Measurements from ENCODE around the gene CNMD. TPM values are rescaled to one million over a fixed set of nuclear protein-coding genes. Genes with fewer than 3 reads are reported as not detected.

Gene CNMD
- polyA plus RNA-seq, 1 of the 3 experiments (the other 2 are of a cell fraction), result not detected

GRCh38 chr13:52785739-52786138 is 46.1 kb upstream of the CNMD start (continued):
- TF ChIP-seq POLR2AphosphoS5 (IDR thresholded peaks at IDR 0.05; ENCODE audit: low read depth, low read length) (no peak), JUND (IDR thresholded peaks at IDR 0.05) (no peak), REST (IDR thresholded peaks at IDR 0.05; ENCODE audit: low read depth, low read length) (no peak), FOXM1 (IDR thresholded peaks at IDR 0.05; ENCODE audit: low read depth) (no peak)

GRCh38 chr13:52784591-52785340 is 45.1 kb upstream of the CNMD start:
- TF ChIP-seq GABPA (IDR thresholded peaks at IDR 0.05; ENCODE audit: low read depth) (no peak), RCOR1 (IDR thresholded peaks at IDR 0.05; ENCODE audit: low read length) (no peak), RFX5 (IDR thresholded peaks at IDR 0.05; ENCODE audit: low read length) (no peak), MXI1 (IDR thresholded peaks at IDR 0.05; ENCODE audit: low read depth, low read length) (no peak)
- Histone ChIP-seq H3K9me2 (no peaks in the 10 kb centered on the region), H3K27me3 (ENCODE audit: insufficient read depth) (no peaks in the 10 kb centered on the region), H3K4me3 (ENCODE audit: low read depth in 2 of 2, low read length in 1 of 2) (no peak overlapping the region), H3K4me2 (no peak overlapping the region), H3K79me2 (ENCODE audit: insufficient read depth) (no peaks in the 10 kb centered on the region), H3K9me3 (no peaks in the 10 kb centered on the region), H4K20me1 (ENCODE audit: insufficient read depth) (no peaks in the 10 kb centered on the region), H3K9ac (no peak overlapping the region), H3K36me3 (replicated peaks in 1 of 2; ENCODE audit: control insufficient read depth in 1 of 2, insufficient read depth in 2 of 2, low read length in 1 of 2) (no peaks in the 10 kb centered on the region), H3K4me1 (ENCODE audit: control insufficient read depth in 1 of 2, insufficient read depth in 2 of 2, low read depth in 1 of 2, low read length in 1 of 2) (no peaks in the 10 kb centered on the region), H3K27ac (ENCODE audit: low read depth in 2 of 2, low read length in 1 of 2) (no peak overlapping the region), H2AFZ (ENCODE audit: low read depth) (no peak overlapping the region), H3F3A (replicated peaks; ENCODE audit: insufficient read depth) (no peaks in the 10 kb centered on the region)
- WGBS (ENCODE audit: low lambda C conversion rate), result 39% methylated on average over 6 of the region's 6 CpGs
- no peak for DNase-seq
- POLR2A ChIA-PET, result no interaction called here
- CTCF ChIA-PET, result interaction anchor here (1.2 to 1.9 kb wide), 2 partner anchors 25 to 119 kb away, joined by 3 to 5 read pairs; no protein-coding TSS in a partner anchor

GRCh38 chr13:52783943-52784342 is 44.3 kb upstream of the CNMD start:
- no peak overlapping the region for H3K4me2 ChIP-seq
- POLR2A ChIA-PET, result no interaction called here
- CTCF ChIA-PET, result interaction anchor here (1.1 to 1.9 kb wide), 3 partner anchors 26 to 184 kb away, joined by 3 to 5 read pairs (median 3); no protein-coding TSS in a partner anchor

More at GRCh38 chr13:52783943-52784342, 44.3 kb upstream of the CNMD start:
- Histone ChIP-seq H3K36me3 (replicated peaks in 1 of 2; ENCODE audit: control insufficient read depth in 1 of 2, insufficient read depth in 2 of 2, low read length in 1 of 2) (no peaks in the 10 kb centered on the region), H3K27ac (ENCODE audit: low read depth in 2 of 2, low read length in 1 of 2) (no peak overlapping the region), H3K9me2 (no peaks in the 10 kb centered on the region), H3K9ac (no peak overlapping the region), H3K9me3 (no peaks in the 10 kb centered on the region), H2AFZ (ENCODE audit: low read depth) (no peak overlapping the region), H4K20me1 (ENCODE audit: insufficient read depth) (no peaks in the 10 kb centered on the region), H3K4me1 (ENCODE audit: control insufficient read depth in 1 of 2, insufficient read depth in 2 of 2, low read depth in 1 of 2, low read length in 1 of 2) (peaks cover 0 to 6% of the 10 kb centered on the region in 2 experiments; a peak in 1 of 4 replicates), H3K79me2 (ENCODE audit: insufficient read depth) (no peaks in the 10 kb centered on the region), H3K4me3 (ENCODE audit: low read depth in 2 of 2, low read length in 1 of 2) (no peak overlapping the region), H3K27me3 (ENCODE audit: insufficient read depth) (no peaks in the 10 kb centered on the region), H3F3A (replicated peaks; ENCODE audit: insufficient read depth) (no peaks in the 10 kb centered on the region)
- TF ChIP-seq PBX3 (IDR thresholded peaks at IDR 0.05) (no peak), NFIC (IDR thresholded peaks at IDR 0.05; ENCODE audit: borderline replicate concordance) (no peak), CHD2 (IDR thresholded peaks at IDR 0.05; ENCODE audit: low read length, partially characterized antibody) (no peak), FOSL2 (IDR thresholded peaks at IDR 0.05; ENCODE audit: borderline replicate concordance, low read depth) (no peak), ELF1 (IDR thresholded peaks at IDR 0.05) (no peak), NRF1 (IDR thresholded peaks at IDR 0.05; ENCODE audit: low read depth, low read length) (no peak), EZH2phosphoT487 (IDR thresholded peaks at IDR 0.05; ENCODE audit: borderline replicate concordance, low read depth) (no peak), USF1 (IDR thresholded peaks at IDR 0.05; ENCODE audit: borderline replicate concordance, low read depth) (no peak), GATA2 (CRISPR knock-in tag; IDR thresholded peaks at IDR 0.05) (no peak), MXI1 (IDR thresholded peaks at IDR 0.05; ENCODE audit: low read depth, low read length) (no peak), POLR2AphosphoS5 (IDR thresholded peaks at IDR 0.05; ENCODE audit: low read depth, low read length) (no peak)
- no peak for DNase-seq
